GM12874 (cell line): ENCODE data around the gene NEK5.

ENCODE experiments used
- CTCF ChIP-seq: IDR thresholded peaks from 2 replicates; pipeline ENCODE4 v1.5.1; 2011; ENCODE audit warnings: low read depth, mild to moderate bottlenecking, control low read depth, low read length, moderate library complexity; ENCODE audit not compliant: insufficient read depth

The NEK5 gene

GRCh38 chr13:52127378-52127777 lies 1.5 kb downstream of the NEK5 start:
- no peak for TF ChIP-seq CTCF

- TF ChIP-seq CTCF = no peak
Observed at GRCh38 chr13:52125547-52125946, 3.3 kb downstream of the NEK5 start.

GRCh38 chr13:52118595-52118994 lies 10.3 kb downstream of the NEK5 start:
- no peak for TF ChIP-seq CTCF

GRCh38 chr13:52118095-52118494 lies 10.8 kb downstream of the NEK5 start:
- no peak for TF ChIP-seq CTCF

- no peak for TF ChIP-seq CTCF
Observed at GRCh38 chr13:52112591-52112990, 16.3 kb downstream of the NEK5 start.

- no peak for TF ChIP-seq CTCF
Observed at GRCh38 chr13:52109116-52109670, 19.7 kb downstream of the NEK5 start.

- TF ChIP-seq CTCF = no peak
Observed at GRCh38 chr13:52105841-52106240, 23.0 kb downstream of the NEK5 start.
